OCI-LY1 (cell line): Measurements from ENCODE around the gene MAPK10.

Experiments used
- H2AFZ ChIP-seq: fragments of 200-600 bp; sonication (generic), shearing (Covaris generic); 2 replicates; pipeline ENCODE4 v1.6.0; 2014; ENCODE audit warnings: antibody characterized with exemption, mild to moderate bottlenecking, low read length
- H3F3A ChIP-seq: fragments of 200-600 bp; sonication (generic), shearing (Covaris generic); 2 replicates; pipeline ENCODE4 v1.6.0; 2014; ENCODE audit warnings: mild to moderate bottlenecking, antibody characterized with exemption, low read length, moderate library complexity; ENCODE audit not compliant: insufficient read depth
- H3K27ac ChIP-seq: fragments of 200-600 bp; sonication (generic); 2 replicates; pipeline ENCODE4 v1.5.1; 2014; ENCODE audit warnings: low read length, mixed run types, mild to moderate bottlenecking, low read depth; ENCODE audit not compliant: poor library complexity, severe bottlenecking
- H3K27me3 ChIP-seq: fragments of 200-600 bp; sonication (generic); 2 replicates; pipeline ENCODE4 v1.6.0; 2014; ENCODE audit warnings: antibody characterized with exemption, mild to moderate bottlenecking, low read length, moderate library complexity; ENCODE audit not compliant: insufficient read depth
- H3K36me3 ChIP-seq: fragments of 200-600 bp; sonication (generic); 2 replicates; pipeline ENCODE4 v1.6.1; 2014; ENCODE audit warnings: mild to moderate bottlenecking, antibody characterized with exemption, low read length, moderate library complexity, mixed read lengths; ENCODE audit not compliant: insufficient read depth
- H3K4me1 ChIP-seq: fragments of 200-600 bp; sonication (generic); 2 replicates; pipeline ENCODE4 v1.5.1; 2014; ENCODE audit warnings: mild to moderate bottlenecking, low read length, moderate library complexity; ENCODE audit not compliant: insufficient read depth, severe bottlenecking
- H3K4me2 ChIP-seq: fragments of 200-600 bp; sonication (generic), shearing (Covaris generic); 2 replicates; pipeline ENCODE4 v1.6.1; 2014; ENCODE audit warnings: low read length
- H3K4me3 ChIP-seq: fragments of 200-600 bp; sonication (generic); 2 replicates; pipeline ENCODE4 v1.5.1; 2014; ENCODE audit warnings: low read length, low read depth, mild to moderate bottlenecking, mixed read lengths; ENCODE audit not compliant: poor library complexity, severe bottlenecking
- H3K79me2 ChIP-seq: fragments of 200-600 bp; shearing (Covaris generic); 2 replicates; pipeline ENCODE4 v1.6.1; 2016; ENCODE audit warnings: mixed run types, low read length, mixed read lengths; ENCODE audit not compliant: insufficient read depth
- H3K9ac ChIP-seq: fragments of 200-600 bp; sonication (generic), shearing (Covaris generic); 2 replicates; pipeline ENCODE4 v1.6.1; 2014; ENCODE audit warnings: mild to moderate bottlenecking, low read length, mixed read lengths
- H3K9me2 ChIP-seq: fragments of 200-600 bp; sonication (generic), shearing (Covaris generic); 2 replicates; pipeline ENCODE4 v1.6.1; 2014; ENCODE audit warnings: low read depth, mild to moderate bottlenecking, low read length, mixed read lengths
- H3K9me3 ChIP-seq: fragments of 200-600 bp; shearing (Covaris generic); 2 replicates; pipeline ENCODE4 v1.6.1; 2014; ENCODE audit warnings: low read length, mixed read lengths
- H4K20me1 ChIP-seq: fragments of 200-600 bp; sonication (generic), shearing (Covaris generic); 2 replicates; pipeline ENCODE4 v1.6.0; 2016; ENCODE audit warnings: mild to moderate bottlenecking, low read length; ENCODE audit not compliant: insufficient read depth
- EZH2 ChIP-seq: fragments of 200-600 bp; sonication (generic), shearing (Covaris generic); IDR thresholded peaks from 2 replicates; pipeline ENCODE4 v1.8.0; 2017; ENCODE audit warnings: borderline replicate concordance, mixed run types, mild to moderate bottlenecking, antibody characterized with exemption, low read length, moderate library complexity, mixed read lengths
- TF ChIP-seq, protein P1 (sequence below): fragments of 200-600 bp; sonication (generic), shearing (Covaris generic); IDR thresholded peaks from 2 replicates; pipeline ENCODE4 v1.5.1; 2017; ENCODE audit warnings: mild to moderate bottlenecking, antibody characterized with exemption, low read length, moderate library complexity, mixed read lengths

Gene MAPK10

DNA sequence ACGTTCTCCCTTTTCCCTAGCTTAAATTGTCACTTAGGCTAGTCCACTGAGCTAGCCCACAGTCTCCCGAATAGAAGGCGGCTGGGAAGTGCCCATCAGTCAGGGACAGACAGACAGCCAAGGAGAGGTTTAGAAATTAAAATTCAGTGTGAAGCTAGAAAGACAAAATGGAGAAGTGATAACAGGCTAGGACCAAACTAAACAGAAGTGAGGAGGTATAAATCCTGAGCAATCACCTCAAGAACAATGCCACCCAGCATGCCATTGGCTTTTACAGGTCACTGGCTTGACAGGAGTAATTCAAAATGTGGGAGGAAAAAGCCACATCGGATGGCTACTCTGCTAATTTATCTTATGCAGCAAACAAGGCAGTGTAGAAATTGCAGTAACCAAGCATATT, 138.9 kb downstream of the MAPK10 start:
- Histone ChIP-seq H3K36me3 (no peaks in the 10 kb centered on the region), H3K4me1 (no peaks in the 10 kb centered on the region), H4K20me1 (no peaks in the 10 kb centered on the region), H3K4me2 (no peak overlapping the region), H3K79me2 (no peaks in the 10 kb centered on the region), H3K9me2 (no peaks in the 10 kb centered on the region), H3K9me3 (no peaks in the 10 kb centered on the region), H3K27me3 (no peaks in the 10 kb centered on the region), H2AFZ (no peak overlapping the region), H3F3A (no peaks in the 10 kb centered on the region), H3K9ac (no peak overlapping the region), H3K27ac (no peak overlapping the region), H3K4me3 (no peak overlapping the region)
- TF ChIP-seq, protein P1, sequence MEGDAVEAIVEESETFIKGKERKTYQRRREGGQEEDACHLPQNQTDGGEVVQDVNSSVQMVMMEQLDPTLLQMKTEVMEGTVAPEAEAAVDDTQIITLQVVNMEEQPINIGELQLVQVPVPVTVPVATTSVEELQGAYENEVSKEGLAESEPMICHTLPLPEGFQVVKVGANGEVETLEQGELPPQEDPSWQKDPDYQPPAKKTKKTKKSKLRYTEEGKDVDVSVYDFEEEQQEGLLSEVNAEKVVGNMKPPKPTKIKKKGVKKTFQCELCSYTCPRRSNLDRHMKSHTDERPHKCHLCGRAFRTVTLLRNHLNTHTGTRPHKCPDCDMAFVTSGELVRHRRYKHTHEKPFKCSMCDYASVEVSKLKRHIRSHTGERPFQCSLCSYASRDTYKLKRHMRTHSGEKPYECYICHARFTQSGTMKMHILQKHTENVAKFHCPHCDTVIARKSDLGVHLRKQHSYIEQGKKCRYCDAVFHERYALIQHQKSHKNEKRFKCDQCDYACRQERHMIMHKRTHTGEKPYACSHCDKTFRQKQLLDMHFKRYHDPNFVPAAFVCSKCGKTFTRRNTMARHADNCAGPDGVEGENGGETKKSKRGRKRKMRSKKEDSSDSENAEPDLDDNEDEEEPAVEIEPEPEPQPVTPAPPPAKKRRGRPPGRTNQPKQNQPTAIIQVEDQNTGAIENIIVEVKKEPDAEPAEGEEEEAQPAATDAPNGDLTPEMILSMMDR, result no peak
- TF ChIP-seq EZH2, result no peak

DNA sequence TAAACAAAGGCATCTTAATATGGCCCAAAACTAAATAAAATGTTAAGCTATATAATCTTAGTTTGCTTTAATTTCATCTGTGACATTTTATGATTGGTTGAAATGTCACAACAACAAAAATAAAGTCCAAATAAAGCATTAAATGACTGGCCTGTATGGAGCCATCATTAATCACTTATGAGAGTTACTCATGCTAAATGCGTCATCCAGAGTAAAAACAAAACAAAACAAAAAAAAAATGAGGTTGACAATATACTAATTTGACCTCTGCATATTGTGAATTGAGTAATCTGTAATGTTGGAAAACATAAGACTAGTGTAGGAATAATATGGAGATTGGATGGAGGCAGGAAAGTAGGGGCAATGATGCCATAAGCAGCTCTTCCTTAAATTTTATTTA, 139.7 kb downstream of the MAPK10 start:
- no peak overlapping the region for H3K4me2 ChIP-seq
- no peaks in the 10 kb centered on the region for H3K9me2 ChIP-seq
- no peaks in the 10 kb centered on the region for H3K27me3 ChIP-seq
- H3K9ac ChIP-seq, result no peak overlapping the region
- H3K36me3 ChIP-seq, result no peaks in the 10 kb centered on the region
- TF ChIP-seq, protein P1, result no peak
- TF ChIP-seq EZH2, result no peak
- no peaks in the 10 kb centered on the region for H3F3A ChIP-seq
- H2AFZ ChIP-seq, result no peak overlapping the region
- H3K4me1 ChIP-seq, result no peaks in the 10 kb centered on the region
- H3K27ac ChIP-seq, result no peak overlapping the region
- no peaks in the 10 kb centered on the region for H3K79me2 ChIP-seq
- no peak overlapping the region for H3K4me3 ChIP-seq
- H3K9me3 ChIP-seq, result no peaks in the 10 kb centered on the region
- H4K20me1 ChIP-seq, result no peaks in the 10 kb centered on the region

DNA sequence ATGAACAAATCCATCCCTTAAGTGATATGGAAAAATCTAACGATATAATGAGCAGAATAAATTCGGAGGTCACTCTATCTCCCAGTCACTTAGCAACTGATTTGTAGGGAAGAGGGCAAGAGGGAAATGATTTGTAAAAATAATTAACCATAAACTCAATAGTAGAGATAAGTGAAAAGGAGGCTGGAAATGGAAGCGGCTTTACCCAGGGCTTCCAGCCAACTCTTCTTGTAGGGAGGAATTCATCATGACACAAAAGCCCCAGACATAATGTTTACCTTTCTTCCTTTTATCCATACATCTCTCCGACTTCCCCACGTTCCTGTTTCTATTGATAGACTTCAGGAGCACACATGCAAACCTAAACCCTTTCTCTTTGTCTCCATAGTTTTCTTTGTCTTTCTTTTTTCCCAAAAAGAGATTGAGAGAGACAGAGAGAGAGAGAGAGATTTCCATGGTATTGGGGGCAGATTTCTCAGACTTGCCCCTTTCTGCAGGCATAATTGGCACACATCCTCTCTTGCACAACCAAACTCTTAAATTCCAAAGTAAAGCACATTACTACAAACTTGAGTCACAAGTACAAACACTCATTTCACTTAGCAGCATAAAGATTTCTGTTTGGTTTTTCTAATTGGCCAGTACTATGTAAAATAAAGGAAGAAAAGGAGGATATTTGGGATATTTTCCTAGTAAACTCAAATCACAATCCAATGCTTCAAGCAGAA, 140.9 kb downstream of the MAPK10 start:
- H2AFZ ChIP-seq, result no peak overlapping the region
- no peak for TF ChIP-seq EZH2
- TF ChIP-seq, protein P1, result no peak
- H3K9ac ChIP-seq, result no peak overlapping the region
- no peaks in the 10 kb centered on the region for H3K36me3 ChIP-seq
- no peak overlapping the region for H3K4me2 ChIP-seq
- H3K4me1 ChIP-seq, result no peaks in the 10 kb centered on the region
- no peaks in the 10 kb centered on the region for H3K79me2 ChIP-seq
- H3K9me3 ChIP-seq, result peaks cover 4% of the 10 kb centered on the region; the same call in 1 of the 2 replicates
- no peaks in the 10 kb centered on the region for H3K27me3 ChIP-seq
- H3K9me2 ChIP-seq, result no peaks in the 10 kb centered on the region
- H3F3A ChIP-seq, result no peaks in the 10 kb centered on the region
- no peak overlapping the region for H3K27ac ChIP-seq
- H4K20me1 ChIP-seq, result no peaks in the 10 kb centered on the region
- H3K4me3 ChIP-seq, result no peak overlapping the region
